Measurements from ENCODE around the gene RPS27L. TPM values are rescaled to one million over a fixed set of nuclear protein-coding genes. Genes with fewer than 3 reads are reported as not detected.
"Not testable (repeated sequence)": the region's sequence is repeated elsewhere in the genome, so short reads cannot be mapped to it uniquely, and the experiment has no call there.

RPS27L gene
- total and polyA plus RNA-seq, 9 of the 15 experiments (the other 6 are each of a cell fraction or from before 2014, with no cell fraction given): 72.2 to 382 (median 116) TPM

DNA sequence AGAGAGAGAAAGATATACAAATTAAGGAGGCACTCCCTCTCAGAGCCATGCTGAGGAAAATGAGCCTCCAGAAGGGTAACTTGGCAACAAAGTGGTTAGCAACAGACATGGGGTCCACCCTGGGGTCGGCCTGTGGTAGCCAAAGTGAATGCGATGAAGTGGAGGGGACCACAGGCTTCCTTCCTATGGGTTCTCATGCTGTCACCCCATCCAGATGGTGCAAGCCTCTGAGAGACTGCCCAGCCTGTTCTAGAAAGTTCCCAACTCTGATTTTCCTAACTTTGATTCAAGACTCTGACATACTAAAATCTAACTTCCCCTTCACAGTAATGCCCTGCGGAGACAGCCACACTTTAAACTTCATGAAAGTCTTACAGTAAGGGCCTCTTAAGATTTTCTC is 53.9 kb downstream of the RPS27L start:
- H3K9me1 ChIP-seq (ENCODE audit: control insufficient read depth, insufficient read depth, low read length): no peaks in the 10 kb centered on the region
- no peaks in the 10 kb centered on the region for H3K27me3 ChIP-seq (ENCODE audit: control insufficient read depth in 2 of 2, insufficient read depth in 2 of 2, low read length in 2 of 2)
- CTCF ChIA-PET (ENCODE audit: low intra/inter-chr PET ratio): no interaction called here
- FAIRE-seq (no peak), ATAC-seq (no peak), DNase-seq (ENCODE audit: extremely low read depth in 1 of 4, low spot score in 3 of 4) (no peak)
- H3K9me3 ChIP-seq (replicated peaks; ENCODE audit: control insufficient read depth, insufficient read depth, low read depth, low read length): peaks cover 7% of the 10 kb centered on the region
- BruUV-seq (replicated peaks): no TSS peak
- peaks cover 0 to 4% of the 10 kb centered on the region in 2 experiments; a peak in 2 of 5 replicates for H3K4me1 ChIP-seq (replicated peaks in 1 of 2; ENCODE audit: control insufficient read depth in 2 of 2, insufficient read depth in 2 of 2, low read length in 2 of 2)
- TF ChIP-seq, protein P1, sequence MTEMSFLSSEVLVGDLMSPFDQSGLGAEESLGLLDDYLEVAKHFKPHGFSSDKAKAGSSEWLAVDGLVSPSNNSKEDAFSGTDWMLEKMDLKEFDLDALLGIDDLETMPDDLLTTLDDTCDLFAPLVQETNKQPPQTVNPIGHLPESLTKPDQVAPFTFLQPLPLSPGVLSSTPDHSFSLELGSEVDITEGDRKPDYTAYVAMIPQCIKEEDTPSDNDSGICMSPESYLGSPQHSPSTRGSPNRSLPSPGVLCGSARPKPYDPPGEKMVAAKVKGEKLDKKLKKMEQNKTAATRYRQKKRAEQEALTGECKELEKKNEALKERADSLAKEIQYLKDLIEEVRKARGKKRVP (CRISPR knock-in tag; IDR thresholded peaks at IDR 0.05): no peak
- no peaks in the 10 kb centered on the region for H4K20me1 ChIP-seq (replicated peaks; ENCODE audit: control insufficient read depth, insufficient read depth, low read length)
- no peak overlapping the region for H3K4me2 ChIP-seq (ENCODE audit: insufficient read depth, low read length)
- intact Hi-C loops (cut with micrococcal nuclease): no loop called here
- H3K79me2 ChIP-seq (ENCODE audit: control insufficient read depth, insufficient read depth, low read length): no peaks in the 10 kb centered on the region
- H2AFZ ChIP-seq (ENCODE audit: low read depth, low read length): no peak overlapping the region
- in situ Hi-C loops (cut with MboI): no loop called here
- H3K27ac ChIP-seq (ENCODE audit: extremely low read depth, low read depth, low read length): no peak overlapping the region
- WGBS (ENCODE audit: insufficient coverage, low coverage, missing lambda C conversion rate): 48% methylated on average over 3 of the region's 3 CpGs
- POLR2A ChIA-PET: no interaction called here
- H3K9ac ChIP-seq (ENCODE audit: insufficient read depth in 1 of 2, low read depth in 2 of 2, low read length in 2 of 2): no peak overlapping the region
- H3K36me3 ChIP-seq (ENCODE audit: control insufficient read depth, insufficient read depth, low read length): no peaks in the 10 kb centered on the region
- no peak overlapping the region for H3K4me3 ChIP-seq

DNA sequence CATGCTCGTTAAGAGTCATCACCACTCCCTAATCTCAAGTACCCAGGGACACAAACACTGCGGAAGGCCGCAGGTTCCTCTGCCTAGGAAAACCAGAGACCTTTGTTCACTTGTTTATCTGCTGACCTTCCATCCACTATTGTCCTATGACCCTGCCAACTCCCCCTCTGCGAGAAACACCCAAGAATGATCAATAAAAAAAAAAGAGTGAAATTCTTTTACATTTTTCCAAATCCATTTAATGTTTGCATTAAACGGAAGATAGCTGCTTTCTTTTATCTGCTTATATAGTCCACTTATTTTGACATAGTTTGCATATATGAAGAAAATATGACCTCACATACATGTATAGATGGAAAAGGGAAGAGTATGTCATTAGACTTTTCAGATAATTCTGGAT is 57.7 kb downstream of the RPS27L start:
- H3K79me2 ChIP-seq (ENCODE audit: control insufficient read depth, insufficient read depth, low read length); H3K36me3 ChIP-seq (ENCODE audit: control insufficient read depth, insufficient read depth, low read length); H3K9ac ChIP-seq (ENCODE audit: insufficient read depth in 1 of 2, low read depth in 2 of 2, low read length in 2 of 2); DNase-seq (ENCODE audit: extremely low read depth in 1 of 4, low spot score in 3 of 4); ATAC-seq; FAIRE-seq; H3K9me1 ChIP-seq (ENCODE audit: control insufficient read depth, insufficient read depth, low read length); BruUV-seq (replicated peaks); H3K9me3 ChIP-seq (replicated peaks; ENCODE audit: control insufficient read depth, insufficient read depth, low read depth, low read length); intact Hi-C loops (cut with micrococcal nuclease); H3K27ac ChIP-seq (ENCODE audit: extremely low read depth, low read depth, low read length); H2AFZ ChIP-seq (ENCODE audit: low read depth, low read length); H3K4me3 ChIP-seq; CTCF ChIA-PET (ENCODE audit: low intra/inter-chr PET ratio); H3K27me3 ChIP-seq (ENCODE audit: control insufficient read depth in 2 of 2, insufficient read depth in 2 of 2, low read length in 2 of 2); H4K20me1 ChIP-seq (replicated peaks; ENCODE audit: control insufficient read depth, insufficient read depth, low read length); H3K4me2 ChIP-seq (ENCODE audit: insufficient read depth, low read length); H3K4me1 ChIP-seq (replicated peaks in 1 of 2; ENCODE audit: control insufficient read depth in 2 of 2, insufficient read depth in 2 of 2, low read length in 2 of 2); POLR2A ChIA-PET; in situ Hi-C loops (cut with MboI): not testable (repeated sequence)
- WGBS (ENCODE audit: insufficient coverage, low coverage, missing lambda C conversion rate): 28% methylated on average over 4 of the region's 5 CpGs

DNA sequence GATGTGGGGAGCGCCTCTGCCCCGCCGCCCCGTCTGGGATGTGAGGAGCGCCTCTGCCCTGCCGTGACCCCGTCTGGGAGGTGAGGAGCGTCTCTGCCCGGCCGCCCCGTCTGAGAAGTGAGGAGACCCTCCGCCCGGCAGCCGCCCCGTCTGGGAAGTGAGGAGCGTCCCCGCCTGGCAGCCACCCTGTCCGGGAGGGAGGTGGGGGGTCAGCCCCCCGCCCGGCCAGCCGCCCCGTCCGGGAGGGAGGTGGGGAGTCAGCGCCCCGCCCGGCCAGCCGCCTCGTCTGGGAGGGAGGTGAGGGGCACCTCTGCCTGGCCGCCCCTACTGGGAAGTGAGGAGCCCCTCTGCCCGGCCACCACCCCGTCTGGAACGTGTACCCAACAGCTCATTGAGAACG is 58.4 kb downstream of the RPS27L start:
- H3K4me2 ChIP-seq (ENCODE audit: insufficient read depth, low read length); FAIRE-seq; intact Hi-C loops (cut with micrococcal nuclease); H3K4me1 ChIP-seq (replicated peaks in 1 of 2; ENCODE audit: control insufficient read depth in 2 of 2, insufficient read depth in 2 of 2, low read length in 2 of 2); H3K9ac ChIP-seq (ENCODE audit: insufficient read depth in 1 of 2, low read depth in 2 of 2, low read length in 2 of 2); H3K9me1 ChIP-seq (ENCODE audit: control insufficient read depth, insufficient read depth, low read length); H3K27ac ChIP-seq (ENCODE audit: extremely low read depth, low read depth, low read length); CTCF ChIA-PET (ENCODE audit: low intra/inter-chr PET ratio); POLR2A ChIA-PET; H3K27me3 ChIP-seq (ENCODE audit: control insufficient read depth in 2 of 2, insufficient read depth in 2 of 2, low read length in 2 of 2); H4K20me1 ChIP-seq (replicated peaks; ENCODE audit: control insufficient read depth, insufficient read depth, low read length); H3K4me3 ChIP-seq; BruUV-seq (replicated peaks); H3K79me2 ChIP-seq (ENCODE audit: control insufficient read depth, insufficient read depth, low read length); H3K36me3 ChIP-seq (ENCODE audit: control insufficient read depth, insufficient read depth, low read length); ATAC-seq; H2AFZ ChIP-seq (ENCODE audit: low read depth, low read length); H3K9me3 ChIP-seq (replicated peaks; ENCODE audit: control insufficient read depth, insufficient read depth, low read depth, low read length); DNase-seq (ENCODE audit: extremely low read depth in 1 of 4, low spot score in 3 of 4); in situ Hi-C loops (cut with MboI): not testable (repeated sequence)
- 49% methylated on average over 4 of the region's 33 CpGs for WGBS (ENCODE audit: insufficient coverage, low coverage, missing lambda C conversion rate)

Measured in K562 (cell line).